ENCODE measurements around the gene LCN12. TPM values are rescaled to one million over a fixed set of nuclear protein-coding genes. Genes with fewer than 3 reads are reported as not detected.
A peak's percentile ranks its signal among the peaks of the same experiment; 100 is the strongest.

Gene LCN12
- total RNA-seq, 1 experiment from 2014 or later: 0.55 TPM

DNA sequence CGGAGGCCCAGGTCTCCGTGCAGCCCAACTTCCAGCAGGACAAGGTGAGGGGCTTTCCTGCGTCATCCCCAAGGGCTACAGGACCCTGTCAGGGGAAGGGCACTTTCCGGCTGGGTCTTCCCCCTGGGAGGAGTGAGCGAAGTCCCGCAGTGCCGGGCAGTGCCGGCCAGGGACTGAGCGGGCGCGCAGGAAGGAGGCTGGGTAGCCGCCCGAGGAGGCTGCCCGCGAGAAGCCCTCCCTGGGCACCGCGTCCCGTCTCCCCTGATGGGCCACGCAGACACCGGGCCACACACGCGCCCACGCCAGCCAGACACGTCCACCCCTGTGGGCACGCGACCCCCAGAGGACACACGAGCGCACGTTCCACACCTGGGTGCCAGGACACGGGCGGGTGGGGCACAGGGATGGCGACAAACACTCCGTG, 25.6 kb downstream of the LCN12 start:
- H3K9ac ChIP-seq (ENCODE audit: low read length): no peak overlapping the region
- no peaks in the 10 kb centered on the region for H4K20me1 ChIP-seq (ENCODE audit: low read length)

DNA sequence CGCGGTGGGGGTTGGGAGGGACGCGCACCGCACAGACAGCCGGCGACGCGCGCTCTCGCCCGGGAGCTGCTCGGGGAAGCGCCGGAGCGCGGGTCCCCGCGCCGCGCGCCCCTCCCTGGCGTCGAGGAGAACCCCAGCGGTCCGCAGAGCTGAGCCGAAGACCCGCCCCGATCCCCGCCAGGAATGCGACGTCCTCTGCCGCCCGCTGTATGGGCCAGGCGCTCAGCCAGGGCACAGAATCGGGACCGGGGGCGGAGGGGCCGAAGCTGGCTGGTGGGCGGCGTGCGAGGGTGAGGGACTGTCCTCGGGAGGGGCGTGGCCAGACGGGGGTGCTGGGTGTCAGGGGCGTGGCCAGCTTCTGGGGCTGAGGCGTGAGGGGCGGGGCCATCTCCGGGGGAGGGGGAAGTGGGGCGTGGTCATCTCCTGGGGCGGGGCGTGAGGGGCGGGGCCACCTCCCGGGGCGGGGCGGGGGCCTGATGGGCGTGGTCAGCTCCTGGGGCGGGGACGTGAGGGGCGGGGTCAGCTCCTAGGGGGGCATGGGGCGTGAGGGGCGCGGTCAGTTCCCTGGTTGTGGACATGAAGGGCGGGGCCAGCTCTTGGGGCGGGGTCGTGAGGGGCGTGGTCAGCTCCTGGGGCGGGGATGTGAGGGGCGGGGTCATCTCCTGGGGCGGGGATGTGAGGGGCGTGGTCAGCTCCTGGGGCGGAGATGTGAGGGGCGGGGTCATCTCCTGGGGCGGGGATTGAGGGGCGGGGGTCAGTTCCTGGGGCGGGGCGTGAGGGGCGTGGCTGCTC, 26.2 kb downstream of the LCN12 start:
- H3K27ac ChIP-seq (ENCODE audit: low read length): no peak overlapping the region
- no peaks in the 10 kb centered on the region for H3K79me2 ChIP-seq (ENCODE audit: low read length)
- DNase-seq: peak; percentile 16
- no peak for ATAC-seq
- no peak overlapping the region for H3K4me3 ChIP-seq (ENCODE audit: low read length)
- no peaks in the 10 kb centered on the region for H3F3A ChIP-seq (ENCODE audit: low read length, unreplicated experiment)
- ChIA-PET CTCF (interaction anchor here (0.6 kb wide), 3 partner anchors 173 to 481 kb away, joined by 5 to 6 read pairs (median 5); no protein-coding TSS in a partner anchor), POLR2A (ENCODE audit: unreplicated experiment) (interaction anchor here (0.6 kb wide), 1 partner anchor 252 kb away, joined by 7 read pairs; no protein-coding TSS in a partner anchor)
- no peaks in the 10 kb centered on the region for H3K9me3 ChIP-seq (ENCODE audit: low read length)
- no peaks in the 10 kb centered on the region for H3K36me3 ChIP-seq (ENCODE audit: low read depth, low read length)
- no TSS peak for BruUV-seq (replicated peaks)
- H3K4me2 ChIP-seq (ENCODE audit: low read length): no peak overlapping the region
- no peak overlapping the region for H3K9ac ChIP-seq (ENCODE audit: low read length)
- intact Hi-C loops (cut with micrococcal nuclease): no loop called here
- no peaks in the 10 kb centered on the region for H3K4me1 ChIP-seq (ENCODE audit: insufficient read depth, low read length)
- no peak for TF ChIP-seq EZH2phosphoT487 (IDR thresholded peaks at IDR 0.05; ENCODE audit: borderline replicate concordance, low read length)
- TF ChIP-seq, protein P1, sequence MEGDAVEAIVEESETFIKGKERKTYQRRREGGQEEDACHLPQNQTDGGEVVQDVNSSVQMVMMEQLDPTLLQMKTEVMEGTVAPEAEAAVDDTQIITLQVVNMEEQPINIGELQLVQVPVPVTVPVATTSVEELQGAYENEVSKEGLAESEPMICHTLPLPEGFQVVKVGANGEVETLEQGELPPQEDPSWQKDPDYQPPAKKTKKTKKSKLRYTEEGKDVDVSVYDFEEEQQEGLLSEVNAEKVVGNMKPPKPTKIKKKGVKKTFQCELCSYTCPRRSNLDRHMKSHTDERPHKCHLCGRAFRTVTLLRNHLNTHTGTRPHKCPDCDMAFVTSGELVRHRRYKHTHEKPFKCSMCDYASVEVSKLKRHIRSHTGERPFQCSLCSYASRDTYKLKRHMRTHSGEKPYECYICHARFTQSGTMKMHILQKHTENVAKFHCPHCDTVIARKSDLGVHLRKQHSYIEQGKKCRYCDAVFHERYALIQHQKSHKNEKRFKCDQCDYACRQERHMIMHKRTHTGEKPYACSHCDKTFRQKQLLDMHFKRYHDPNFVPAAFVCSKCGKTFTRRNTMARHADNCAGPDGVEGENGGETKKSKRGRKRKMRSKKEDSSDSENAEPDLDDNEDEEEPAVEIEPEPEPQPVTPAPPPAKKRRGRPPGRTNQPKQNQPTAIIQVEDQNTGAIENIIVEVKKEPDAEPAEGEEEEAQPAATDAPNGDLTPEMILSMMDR (conservative IDR thresholded peaks at IDR 0.05; ENCODE audit: low read depth, low read length): no peak
- no peak for TF ChIP-seq EZH2 (IDR thresholded peaks at IDR 0.05; ENCODE audit: low read length, unreplicated experiment)
- H3K27me3 ChIP-seq (ENCODE audit: low read length): no peaks in the 10 kb centered on the region
- H3K9me2 ChIP-seq (replicated peaks; ENCODE audit: low read length): no peaks in the 10 kb centered on the region
- H2AFZ ChIP-seq (ENCODE audit: low read length): no peak overlapping the region
- H4K20me1 ChIP-seq (ENCODE audit: low read length): no peaks in the 10 kb centered on the region

More for the DNA sequence above, 25.6 kb downstream of the LCN12 start:
- TF ChIP-seq EZH2phosphoT487 (IDR thresholded peaks at IDR 0.05; ENCODE audit: borderline replicate concordance, low read length) (no peak), EZH2 (IDR thresholded peaks at IDR 0.05; ENCODE audit: low read length, unreplicated experiment) (no peak)
- TF ChIP-seq, protein P1 (conservative IDR thresholded peaks at IDR 0.05; ENCODE audit: low read depth, low read length): no peak
- Histone ChIP-seq H3K4me1 (ENCODE audit: insufficient read depth, low read length) (no peaks in the 10 kb centered on the region), H3K4me2 (ENCODE audit: low read length) (no peak overlapping the region), H3K79me2 (ENCODE audit: low read length) (no peaks in the 10 kb centered on the region), H3K27ac (ENCODE audit: low read length) (no peak overlapping the region), H3K4me3 (ENCODE audit: low read length) (no peak overlapping the region), H3K36me3 (ENCODE audit: low read depth, low read length) (no peaks in the 10 kb centered on the region), H2AFZ (ENCODE audit: low read length) (no peak overlapping the region), H3K9me2 (replicated peaks; ENCODE audit: low read length) (no peaks in the 10 kb centered on the region), H3K9me3 (ENCODE audit: low read length) (no peaks in the 10 kb centered on the region), H3F3A (ENCODE audit: low read length, unreplicated experiment) (no peaks in the 10 kb centered on the region), H3K27me3 (ENCODE audit: low read length) (no peaks in the 10 kb centered on the region)
- ATAC-seq: no peak
- CTCF ChIA-PET: interaction anchor here (0.6 kb wide), 3 partner anchors 173 to 482 kb away, joined by 5 to 6 read pairs (median 5); no protein-coding TSS in a partner anchor
- intact Hi-C loops (cut with micrococcal nuclease): no loop called here
- no TSS peak for BruUV-seq (replicated peaks)
- no peak for DNase-seq
- POLR2A ChIA-PET (ENCODE audit: unreplicated experiment): no interaction called here

Data from PC-3 (cell line).